Measurements from ENCODE around the gene SYMPK.
A peak's percentile ranks its signal among the peaks of the same experiment; 100 is the strongest.

SYMPK gene

GRCh38 chr19:45770192-45771101 is 92.5 kb downstream of the SYMPK start:
- peak; percentile 95 for DNase-seq (ENCODE audit: low spot score)
- peak; percentile 89 for TF ChIP-seq CTCF (IDR thresholded peaks at IDR 0.05; ENCODE audit: extremely low read depth, missing control alignments)

GRCh38 chr19:45769821-45770191 is 93.1 kb downstream of the SYMPK start:
- TF ChIP-seq CTCF (IDR thresholded peaks at IDR 0.05; ENCODE audit: extremely low read depth, missing control alignments) = no peak

GRCh38 chr19:45768984-45769782 is 93.8 kb downstream of the SYMPK start, which contains the start of gene SIX5:
TSS of gene SIX5 (minus strand) at chr19:45769252. CDS start at chr19:45768844, 408 bp downstream.
- DNase-seq (ENCODE audit: low spot score) = peak; percentile 100
- no peak for TF ChIP-seq CTCF (IDR thresholded peaks at IDR 0.05; ENCODE audit: extremely low read depth, missing control alignments)

More at GRCh38 chr19:45769821-45770191, 93.1 kb downstream of the SYMPK start:
- DNase-seq (ENCODE audit: low spot score) = peak; percentile 66

- DNase-seq (ENCODE audit: low spot score) = no peak
- TF ChIP-seq CTCF (IDR thresholded peaks at IDR 0.05; ENCODE audit: extremely low read depth, missing control alignments) = no peak
Measured at GRCh38 chr19:45768655-45768983, 94.3 kb downstream of the SYMPK start.

- DNase-seq (ENCODE audit: low spot score) = peak; percentile 82
Measured at GRCh38 chr19:45767881-45768654, 94.9 kb downstream of the SYMPK start.

GRCh38 chr19:45767410-45767880 is 95.5 kb downstream of the SYMPK start:
- no peak for TF ChIP-seq CTCF (IDR thresholded peaks at IDR 0.05; ENCODE audit: extremely low read depth, missing control alignments)
- DNase-seq (ENCODE audit: low spot score) = peak; percentile 43

More at GRCh38 chr19:45767881-45768654, 94.9 kb downstream of the SYMPK start:
- TF ChIP-seq CTCF (IDR thresholded peaks at IDR 0.05; ENCODE audit: extremely low read depth, missing control alignments) = no peak
